HL-60 (cell line): ENCODE data around the gene SP100.

ENCODE experiments used
- CTCF ChIP-seq: IDR thresholded peaks from one replicate; pipeline ENCODE4 v1.5.1; 2011; ENCODE audit warnings: low read length, control low read depth, inconsistent platforms; ENCODE audit not compliant: insufficient read depth
- GABPA ChIP-seq: IDR thresholded peaks from 2 replicates; pipeline ENCODE4 v1.6.1; 2012; ENCODE audit warnings: low read depth
- POLR2AphosphoS5 ChIP-seq: IDR thresholded peaks from 2 replicates; pipeline ENCODE4 v1.6.1; 2012; ENCODE audit warnings: low read depth
- REST ChIP-seq: IDR thresholded peaks from 2 replicates; pipeline ENCODE4 v1.6.1; 2012; ENCODE audit warnings: low read depth; ENCODE audit not compliant: insufficient replicate concordance
- SPI1 ChIP-seq: IDR thresholded peaks from 2 replicates; pipeline ENCODE4 v1.6.1; 2012; ENCODE audit warnings: low read depth, mild to moderate bottlenecking, borderline replicate concordance

DNA sequence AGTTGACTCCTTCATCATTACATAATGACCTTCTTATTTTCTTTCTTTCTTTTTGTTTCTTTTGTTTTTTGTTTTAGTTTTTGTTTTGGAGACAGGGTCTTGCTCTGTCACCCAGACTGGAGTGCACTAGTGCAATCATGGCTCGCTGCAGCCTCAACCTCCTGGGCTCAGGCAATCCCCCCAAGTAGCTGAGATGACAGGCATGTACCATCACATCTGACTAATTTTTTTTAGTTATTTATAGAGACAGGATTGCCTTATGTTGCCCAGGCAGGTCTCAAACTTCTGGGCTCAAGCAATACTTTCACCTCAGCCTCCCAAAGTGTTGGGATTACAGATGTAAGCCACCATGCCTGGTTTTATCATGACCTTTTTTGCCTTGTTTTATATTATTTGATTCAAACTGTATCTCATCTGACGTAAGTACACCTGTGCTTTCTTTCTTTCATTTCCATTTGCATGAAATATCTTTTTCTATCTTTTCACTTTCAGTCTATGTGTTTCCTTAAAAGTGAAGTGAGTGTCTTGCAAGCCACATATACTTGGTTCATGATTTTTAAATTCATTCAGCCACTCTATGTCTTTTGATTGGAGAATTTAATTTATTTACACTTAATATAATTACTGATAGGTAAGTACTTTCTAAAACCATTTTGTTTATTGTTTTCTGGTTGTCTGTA, 39.1 kb downstream of the SP100 start:
- TF ChIP-seq CTCF, result no peak
- no peak for TF ChIP-seq GABPA
- no peak for TF ChIP-seq SPI1
- no peak for TF ChIP-seq REST
- TF ChIP-seq POLR2AphosphoS5, result no peak
